ES-I3 (cell line): ENCODE data around the gene RDH5.
A peak's percentile ranks its signal among the peaks of the same experiment; 100 is the strongest.

Experiments
- H3K36me3 ChIP-seq: 2 replicates; pipeline ENCODE4 v1.6.1; 2013; ENCODE audit warnings: mild to moderate bottlenecking, low read length, control low read depth, moderate library complexity; ENCODE audit not compliant: insufficient read depth
- H3K4me1 ChIP-seq: 2 replicates; pipeline ENCODE4 v1.6.1; 2013; ENCODE audit warnings: mild to moderate bottlenecking, control low read depth, low read length; ENCODE audit not compliant: insufficient read depth
- H3K9ac ChIP-seq: 2 replicates; pipeline ENCODE4 v1.6.1; 2013; ENCODE audit warnings: low read depth, mild to moderate bottlenecking, low read length, moderate library complexity
- H3K9me3 ChIP-seq: 2 replicates; pipeline ENCODE4 v1.6.1; 2013; ENCODE audit warnings: mild to moderate bottlenecking, low read length, moderate library complexity; ENCODE audit not compliant: control insufficient read depth, insufficient read depth

Gene RDH5

GRCh38 chr12:55723516-55724225 is 3.5 kb downstream of the RDH5 start:
- Histone ChIP-seq H3K36me3 (0 out of 2 replicates have a peak, but pooled peaks cover 5% of the 10 kb centered on the region), H3K9ac (no peak overlapping the region), H3K9me3 (no peaks in the 10 kb centered on the region), H3K4me1 (peaks cover 16% of the 10 kb centered on the region)

GRCh38 chr12:55724226-55724939 is 4.2 kb downstream of the RDH5 start:
- H3K36me3 ChIP-seq: 0 out of 2 replicates have a peak, but pooled peaks cover 5% of the 10 kb centered on the region
- no peak overlapping the region for H3K9ac ChIP-seq
- no peaks in the 10 kb centered on the region for H3K9me3 ChIP-seq
- H3K4me1 ChIP-seq: peaks cover 9% of the 10 kb centered on the region

- Histone ChIP-seq H3K9ac (no peak overlapping the region), H3K36me3 (0 out of 2 replicates have a peak, but pooled peaks cover 5% of the 10 kb centered on the region), H3K9me3 (no peaks in the 10 kb centered on the region), H3K4me1 (peaks cover 4% of the 10 kb centered on the region; the same call in 1 of the 2 replicates)
Measured at GRCh38 chr12:55724940-55725309, 4.7 kb downstream of the RDH5 start.

GRCh38 chr12:55725556-55725955 is 5.4 kb downstream of the RDH5 start:
- Histone ChIP-seq H3K9ac (no peak overlapping the region), H3K9me3 (no peaks in the 10 kb centered on the region), H3K36me3 (0 out of 2 replicates have a peak, but pooled peaks cover 5% of the 10 kb centered on the region), H3K4me1 (peaks cover 6% of the 10 kb centered on the region)

GRCh38 chr12:55726971-55727370 is 6.8 kb downstream of the RDH5 start:
- Histone ChIP-seq H3K9me3 (no peaks in the 10 kb centered on the region), H3K9ac (peak overlapping the region; percentile 66; the same call in 1 of the 2 replicates), H3K36me3 (0 out of 2 replicates have a peak, but pooled peaks cover 5% of the 10 kb centered on the region), H3K4me1 (peaks cover 5% of the 10 kb centered on the region)

GRCh38 chr12:55727643-55728185 is 7.5 kb downstream of the RDH5 start:
- no peaks in the 10 kb centered on the region for H3K9me3 ChIP-seq
- H3K4me1 ChIP-seq: peaks cover 5% of the 10 kb centered on the region
- peak overlapping the region; percentile 66 for H3K9ac ChIP-seq
- 0 out of 2 replicates have a peak, but pooled peaks cover 5% of the 10 kb centered on the region for H3K36me3 ChIP-seq

- Histone ChIP-seq H3K9me3 (no peaks in the 10 kb centered on the region), H3K4me1 (peaks cover 5% of the 10 kb centered on the region), H3K9ac (peak overlapping the region; percentile 66), H3K36me3 (0 out of 2 replicates have a peak, but pooled peaks cover 5% of the 10 kb centered on the region)
Measured at GRCh38 chr12:55728186-55728938, 8.2 kb downstream of the RDH5 start.

GRCh38 chr12:55728939-55729818 is 9.0 kb downstream of the RDH5 start, which contains the start of gene CD63:
Gene CD63 (minus strand): TSS chr12:55729009. CDS start chr12:55728341, 668 bp downstream.
- H3K9me3 ChIP-seq: no peaks in the 10 kb centered on the region
- H3K9ac ChIP-seq: peak within 1 kb of the TSS; percentile 66
- H3K4me1 ChIP-seq: peaks cover 5% of the 10 kb centered on the region
- H3K36me3 ChIP-seq: 0 out of 2 replicates have a peak, but pooled peaks cover 5% of the 10 kb centered on the region

- H3K36me3 ChIP-seq: 0 out of 2 replicates have a peak, but pooled peaks cover under 1% of the 10 kb centered on the region
- peaks cover 5% of the 10 kb centered on the region for H3K4me1 ChIP-seq
- H3K9me3 ChIP-seq: no peaks in the 10 kb centered on the region
- peak overlapping the region; percentile 66 for H3K9ac ChIP-seq
Measured at GRCh38 chr12:55729819-55730818, 9.9 kb downstream of the RDH5 start.

GRCh38 chr12:55732288-55732687 is 12.1 kb downstream of the RDH5 start:
- Histone ChIP-seq H3K4me1 (peaks cover 8% of the 10 kb centered on the region), H3K9ac (no peak overlapping the region), H3K9me3 (no peaks in the 10 kb centered on the region), H3K36me3 (no peaks in the 10 kb centered on the region)

- Histone ChIP-seq H3K9ac (no peak overlapping the region), H3K36me3 (no peaks in the 10 kb centered on the region), H3K4me1 (peaks cover 8% of the 10 kb centered on the region), H3K9me3 (no peaks in the 10 kb centered on the region)
Measured at GRCh38 chr12:55733021-55733555, 12.9 kb downstream of the RDH5 start.

GRCh38 chr12:55733858-55734257 is 13.7 kb downstream of the RDH5 start:
- H3K36me3 ChIP-seq: no peaks in the 10 kb centered on the region
- H3K9ac ChIP-seq: no peak overlapping the region
- H3K4me1 ChIP-seq: peaks cover 8% of the 10 kb centered on the region
- H3K9me3 ChIP-seq: no peaks in the 10 kb centered on the region
